Measurements from ENCODE around the gene POLE.

The POLE gene

DNA sequence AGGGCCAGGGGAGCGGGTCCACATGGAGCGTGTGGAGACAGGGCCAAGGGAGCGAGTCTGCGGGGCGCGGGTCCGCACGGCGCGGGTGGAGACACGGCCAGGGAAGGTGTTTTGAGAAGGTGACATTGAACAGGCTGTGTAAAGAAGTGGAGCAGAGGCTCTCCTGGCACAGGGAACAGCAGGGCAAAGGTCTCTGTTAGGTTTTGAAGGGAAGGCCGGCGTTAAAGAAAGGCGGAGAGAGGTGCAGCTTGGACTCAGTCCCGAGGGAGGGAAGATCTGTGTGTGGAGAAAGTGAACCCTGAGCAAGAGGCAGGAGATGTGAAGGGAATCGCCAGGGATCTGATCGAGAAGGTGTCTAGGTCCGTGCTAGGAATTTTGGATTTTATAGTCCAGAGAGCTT, 2.1 kb upstream of the POLE start:
- no peak for TF ChIP-seq NFIC (IDR thresholded peaks at IDR 0.05)
- no peak for TF ChIP-seq TEAD4 (IDR thresholded peaks at IDR 0.05)
- no peak for TF ChIP-seq ZBTB7A (IDR thresholded peaks at IDR 0.05; ENCODE audit: low read depth)
- TF ChIP-seq FOXM1 (IDR thresholded peaks at IDR 0.05; ENCODE audit: borderline replicate concordance, low read depth): no peak
- TF ChIP-seq RAD21 (IDR thresholded peaks at IDR 0.05; ENCODE audit: low read depth): no peak
- no peak for TF ChIP-seq CREB1 (IDR thresholded peaks at IDR 0.05; ENCODE audit: low read depth)
- TF ChIP-seq EGR1 (IDR thresholded peaks at IDR 0.05): no peak
- no peak for TF ChIP-seq TCF12 (IDR thresholded peaks at IDR 0.05; ENCODE audit: low read depth)

DNA sequence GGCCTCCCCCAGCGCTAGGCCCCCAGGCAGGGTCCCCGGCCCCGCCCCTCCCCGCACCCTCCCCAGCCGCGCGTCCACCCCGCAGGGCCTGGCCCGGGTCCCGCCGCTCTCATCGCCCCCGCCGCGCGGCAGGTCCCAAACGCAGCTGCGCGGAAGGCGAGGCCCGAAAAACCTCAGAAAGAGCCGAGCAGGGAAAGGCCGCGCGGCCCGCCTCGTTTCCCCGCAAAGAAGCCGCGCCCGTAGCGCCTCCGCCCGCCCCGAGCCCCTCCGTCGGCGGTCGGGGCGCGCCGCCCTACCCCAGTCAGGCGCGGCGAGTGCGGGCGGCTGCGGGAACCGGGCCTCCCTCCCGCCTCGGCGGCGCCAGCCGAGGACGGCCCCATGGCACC, 324 bp downstream of the POLE start:
- TF ChIP-seq, protein P1, sequence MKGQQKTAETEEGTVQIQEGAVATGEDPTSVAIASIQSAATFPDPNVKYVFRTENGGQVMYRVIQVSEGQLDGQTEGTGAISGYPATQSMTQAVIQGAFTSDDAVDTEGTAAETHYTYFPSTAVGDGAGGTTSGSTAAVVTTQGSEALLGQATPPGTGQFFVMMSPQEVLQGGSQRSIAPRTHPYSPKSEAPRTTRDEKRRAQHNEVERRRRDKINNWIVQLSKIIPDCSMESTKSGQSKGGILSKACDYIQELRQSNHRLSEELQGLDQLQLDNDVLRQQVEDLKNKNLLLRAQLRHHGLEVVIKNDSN (IDR thresholded peaks at IDR 0.05): no peak
- TF ChIP-seq FOXM1 (IDR thresholded peaks at IDR 0.05; ENCODE audit: borderline replicate concordance, low read depth): no peak
- TF ChIP-seq, protein P2, sequence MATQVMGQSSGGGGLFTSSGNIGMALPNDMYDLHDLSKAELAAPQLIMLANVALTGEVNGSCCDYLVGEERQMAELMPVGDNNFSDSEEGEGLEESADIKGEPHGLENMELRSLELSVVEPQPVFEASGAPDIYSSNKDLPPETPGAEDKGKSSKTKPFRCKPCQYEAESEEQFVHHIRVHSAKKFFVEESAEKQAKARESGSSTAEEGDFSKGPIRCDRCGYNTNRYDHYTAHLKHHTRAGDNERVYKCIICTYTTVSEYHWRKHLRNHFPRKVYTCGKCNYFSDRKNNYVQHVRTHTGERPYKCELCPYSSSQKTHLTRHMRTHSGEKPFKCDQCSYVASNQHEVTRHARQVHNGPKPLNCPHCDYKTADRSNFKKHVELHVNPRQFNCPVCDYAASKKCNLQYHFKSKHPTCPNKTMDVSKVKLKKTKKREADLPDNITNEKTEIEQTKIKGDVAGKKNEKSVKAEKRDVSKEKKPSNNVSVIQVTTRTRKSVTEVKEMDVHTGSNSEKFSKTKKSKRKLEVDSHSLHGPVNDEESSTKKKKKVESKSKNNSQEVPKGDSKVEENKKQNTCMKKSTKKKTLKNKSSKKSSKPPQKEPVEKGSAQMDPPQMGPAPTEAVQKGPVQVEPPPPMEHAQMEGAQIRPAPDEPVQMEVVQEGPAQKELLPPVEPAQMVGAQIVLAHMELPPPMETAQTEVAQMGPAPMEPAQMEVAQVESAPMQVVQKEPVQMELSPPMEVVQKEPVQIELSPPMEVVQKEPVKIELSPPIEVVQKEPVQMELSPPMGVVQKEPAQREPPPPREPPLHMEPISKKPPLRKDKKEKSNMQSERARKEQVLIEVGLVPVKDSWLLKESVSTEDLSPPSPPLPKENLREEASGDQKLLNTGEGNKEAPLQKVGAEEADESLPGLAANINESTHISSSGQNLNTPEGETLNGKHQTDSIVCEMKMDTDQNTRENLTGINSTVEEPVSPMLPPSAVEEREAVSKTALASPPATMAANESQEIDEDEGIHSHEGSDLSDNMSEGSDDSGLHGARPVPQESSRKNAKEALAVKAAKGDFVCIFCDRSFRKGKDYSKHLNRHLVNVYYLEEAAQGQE (IDR thresholded peaks at IDR 0.05; ENCODE audit: low read depth): no peak
- TF ChIP-seq EP300 (IDR thresholded peaks at IDR 0.05; ENCODE audit: borderline replicate concordance): no peak
- TF ChIP-seq TAF1 (IDR thresholded peaks at IDR 0.05; ENCODE audit: low read depth): no peak
- TF ChIP-seq CEBPB (IDR thresholded peaks at IDR 0.05): no peak
- no peak for TF ChIP-seq ZBTB7A (IDR thresholded peaks at IDR 0.05; ENCODE audit: low read depth)
- TF ChIP-seq CREB1 (IDR thresholded peaks at IDR 0.05; ENCODE audit: low read depth): no peak

DNA sequence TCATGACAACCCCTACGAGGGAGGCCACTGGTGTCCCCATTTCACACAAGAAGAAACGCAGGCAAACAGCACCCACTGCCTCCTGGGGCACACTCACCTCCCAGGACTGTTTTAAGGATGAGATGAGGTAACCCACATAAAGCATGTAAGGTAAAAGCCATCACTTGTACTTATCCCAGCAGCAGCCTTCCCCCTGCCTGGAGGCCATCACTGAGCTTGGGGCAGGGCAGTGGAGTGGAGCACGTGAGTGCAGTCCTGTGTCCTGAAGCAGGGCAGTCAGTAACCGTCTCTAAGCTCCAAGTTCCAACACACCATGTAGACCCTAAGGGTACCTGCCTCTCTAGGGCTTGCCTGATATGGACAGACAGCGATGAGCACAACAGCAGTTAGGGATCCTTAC, 1.7 kb downstream of the POLE start:
- TF ChIP-seq FOXM1 (IDR thresholded peaks at IDR 0.05; ENCODE audit: borderline replicate concordance, low read depth) (no peak), RAD21 (IDR thresholded peaks at IDR 0.05; ENCODE audit: low read depth) (no peak), TAF1 (IDR thresholded peaks at IDR 0.05; ENCODE audit: low read depth) (no peak), TCF12 (IDR thresholded peaks at IDR 0.05; ENCODE audit: low read depth) (no peak), CREB1 (IDR thresholded peaks at IDR 0.05; ENCODE audit: low read depth) (no peak), YY1 (IDR thresholded peaks at IDR 0.05; ENCODE audit: low read depth) (no peak), CEBPB (IDR thresholded peaks at IDR 0.05) (no peak), EP300 (IDR thresholded peaks at IDR 0.05; ENCODE audit: borderline replicate concordance) (no peak), ZBTB7A (IDR thresholded peaks at IDR 0.05; ENCODE audit: low read depth) (no peak), NFIC (IDR thresholded peaks at IDR 0.05) (no peak), EGR1 (IDR thresholded peaks at IDR 0.05) (no peak), TEAD4 (IDR thresholded peaks at IDR 0.05) (no peak)
- TF ChIP-seq, protein P3, sequence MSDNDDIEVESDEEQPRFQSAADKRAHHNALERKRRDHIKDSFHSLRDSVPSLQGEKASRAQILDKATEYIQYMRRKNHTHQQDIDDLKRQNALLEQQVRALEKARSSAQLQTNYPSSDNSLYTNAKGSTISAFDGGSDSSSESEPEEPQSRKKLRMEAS (IDR thresholded peaks at IDR 0.05): no peak
- TF ChIP-seq, protein P2 (IDR thresholded peaks at IDR 0.05; ENCODE audit: low read depth): no peak
- TF ChIP-seq, protein P1 (IDR thresholded peaks at IDR 0.05): no peak

DNA sequence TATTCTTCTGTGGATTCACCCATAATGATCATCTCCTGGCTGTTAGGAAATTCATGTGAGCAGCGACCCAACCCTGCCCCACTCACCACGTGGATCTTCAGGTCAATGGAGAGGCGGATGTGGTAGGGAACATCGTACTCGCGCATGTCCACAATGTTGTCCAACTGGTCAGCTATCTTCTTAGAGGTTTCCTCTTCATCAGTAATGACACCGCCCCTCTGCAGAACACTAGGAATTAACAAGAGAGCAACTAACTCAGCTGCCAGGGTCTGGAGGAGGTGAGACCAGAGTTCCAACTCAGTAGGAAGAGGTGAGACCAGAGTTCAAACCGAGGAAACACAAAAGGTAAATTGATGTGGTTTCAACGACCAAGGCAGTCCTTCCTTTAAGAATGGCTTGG, 9.7 kb downstream of the POLE start:
- no peak for TF ChIP-seq TCF12 (IDR thresholded peaks at IDR 0.05; ENCODE audit: low read depth)
- no peak for TF ChIP-seq FOXM1 (IDR thresholded peaks at IDR 0.05; ENCODE audit: borderline replicate concordance, low read depth)
- TF ChIP-seq ZBTB7A (IDR thresholded peaks at IDR 0.05; ENCODE audit: low read depth): no peak
- TF ChIP-seq, protein P1 (IDR thresholded peaks at IDR 0.05): no peak
- no peak for TF ChIP-seq RAD21 (IDR thresholded peaks at IDR 0.05; ENCODE audit: low read depth)
- no peak for TF ChIP-seq CREB1 (IDR thresholded peaks at IDR 0.05; ENCODE audit: low read depth)
- no peak for TF ChIP-seq TAF1 (IDR thresholded peaks at IDR 0.05; ENCODE audit: low read depth)
- TF ChIP-seq NFIC (IDR thresholded peaks at IDR 0.05): no peak
- TF ChIP-seq CEBPB (IDR thresholded peaks at IDR 0.05): no peak
- no peak for TF ChIP-seq YY1 (IDR thresholded peaks at IDR 0.05; ENCODE audit: low read depth)
- no peak for TF ChIP-seq TEAD4 (IDR thresholded peaks at IDR 0.05)
- TF ChIP-seq EP300 (IDR thresholded peaks at IDR 0.05; ENCODE audit: borderline replicate concordance): no peak
- TF ChIP-seq, protein P3 (IDR thresholded peaks at IDR 0.05): no peak
- TF ChIP-seq, protein P2 (IDR thresholded peaks at IDR 0.05; ENCODE audit: low read depth): no peak

Data from Ishikawa (cell line).